HG03342 (cell line): Measurements from ENCODE around the gene MLXIPL.
"Not testable (repeated sequence)": the region's sequence is repeated elsewhere in the genome, so short reads cannot be mapped to it uniquely, and the experiment has no call there.

Experiments
- ATAC-seq: cut with Tn5 transposase; IDR thresholded peaks from one replicate; pipeline ENCODE4 v1.9.1; 2021; ENCODE audit warnings: mild to moderate bottlenecking, moderate library complexity; ENCODE audit not compliant: unreplicated experiment

Gene MLXIPL, protein sequence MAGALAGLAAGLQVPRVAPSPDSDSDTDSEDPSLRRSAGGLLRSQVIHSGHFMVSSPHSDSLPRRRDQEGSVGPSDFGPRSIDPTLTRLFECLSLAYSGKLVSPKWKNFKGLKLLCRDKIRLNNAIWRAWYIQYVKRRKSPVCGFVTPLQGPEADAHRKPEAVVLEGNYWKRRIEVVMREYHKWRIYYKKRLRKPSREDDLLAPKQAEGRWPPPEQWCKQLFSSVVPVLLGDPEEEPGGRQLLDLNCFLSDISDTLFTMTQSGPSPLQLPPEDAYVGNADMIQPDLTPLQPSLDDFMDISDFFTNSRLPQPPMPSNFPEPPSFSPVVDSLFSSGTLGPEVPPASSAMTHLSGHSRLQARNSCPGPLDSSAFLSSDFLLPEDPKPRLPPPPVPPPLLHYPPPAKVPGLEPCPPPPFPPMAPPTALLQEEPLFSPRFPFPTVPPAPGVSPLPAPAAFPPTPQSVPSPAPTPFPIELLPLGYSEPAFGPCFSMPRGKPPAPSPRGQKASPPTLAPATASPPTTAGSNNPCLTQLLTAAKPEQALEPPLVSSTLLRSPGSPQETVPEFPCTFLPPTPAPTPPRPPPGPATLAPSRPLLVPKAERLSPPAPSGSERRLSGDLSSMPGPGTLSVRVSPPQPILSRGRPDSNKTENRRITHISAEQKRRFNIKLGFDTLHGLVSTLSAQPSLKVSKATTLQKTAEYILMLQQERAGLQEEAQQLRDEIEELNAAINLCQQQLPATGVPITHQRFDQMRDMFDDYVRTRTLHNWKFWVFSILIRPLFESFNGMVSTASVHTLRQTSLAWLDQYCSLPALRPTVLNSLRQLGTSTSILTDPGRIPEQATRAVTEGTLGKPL

DNA sequence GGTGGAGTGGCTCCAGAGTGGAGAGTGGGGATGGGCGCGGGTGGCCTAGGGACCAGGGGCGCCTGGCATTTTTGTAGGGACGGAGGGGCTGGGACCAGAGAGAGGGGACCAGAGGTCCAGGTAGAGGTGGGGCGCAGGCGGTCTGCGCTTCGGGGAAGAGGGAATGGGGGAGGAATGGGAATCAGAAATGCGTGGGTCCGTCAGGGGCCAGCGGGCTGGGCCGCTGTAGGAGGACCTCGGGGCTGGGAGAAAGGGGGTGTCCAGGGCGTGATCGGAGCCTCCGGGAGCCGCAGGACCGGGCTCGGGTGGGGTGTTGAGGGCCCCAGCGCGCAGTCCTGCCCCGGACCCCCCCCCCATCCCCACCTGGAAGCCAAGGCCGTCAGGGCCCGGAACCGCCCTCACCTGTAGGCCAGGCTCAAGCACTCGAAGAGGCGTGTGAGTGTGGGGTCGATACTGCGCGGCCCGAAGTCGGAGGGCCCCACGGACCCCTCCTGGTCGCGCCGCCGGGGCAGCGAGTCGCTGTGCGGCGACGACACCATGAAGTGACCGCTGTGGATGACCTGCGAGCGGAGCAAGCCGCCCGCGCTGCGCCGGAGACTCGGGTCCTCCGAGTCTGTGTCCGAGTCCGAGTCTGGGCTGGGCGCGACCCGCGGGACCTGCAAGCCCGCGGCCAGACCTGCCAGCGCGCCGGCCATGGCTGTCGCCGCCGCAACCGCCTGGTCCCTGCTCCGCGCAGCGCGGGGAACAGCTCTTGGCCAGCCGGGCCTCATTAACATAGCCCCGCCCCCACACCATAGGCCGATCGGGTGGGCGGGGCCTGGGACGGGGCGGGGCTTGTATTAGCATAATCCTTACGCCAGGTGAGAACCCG is at the start of gene MLXIPL:
MLXIPL (minus strand) TSS at position 725 of the 871 bp plus-strand sequence; CDS start at position 695, 30 bp downstream.
- ATAC-seq: no peak

DNA sequence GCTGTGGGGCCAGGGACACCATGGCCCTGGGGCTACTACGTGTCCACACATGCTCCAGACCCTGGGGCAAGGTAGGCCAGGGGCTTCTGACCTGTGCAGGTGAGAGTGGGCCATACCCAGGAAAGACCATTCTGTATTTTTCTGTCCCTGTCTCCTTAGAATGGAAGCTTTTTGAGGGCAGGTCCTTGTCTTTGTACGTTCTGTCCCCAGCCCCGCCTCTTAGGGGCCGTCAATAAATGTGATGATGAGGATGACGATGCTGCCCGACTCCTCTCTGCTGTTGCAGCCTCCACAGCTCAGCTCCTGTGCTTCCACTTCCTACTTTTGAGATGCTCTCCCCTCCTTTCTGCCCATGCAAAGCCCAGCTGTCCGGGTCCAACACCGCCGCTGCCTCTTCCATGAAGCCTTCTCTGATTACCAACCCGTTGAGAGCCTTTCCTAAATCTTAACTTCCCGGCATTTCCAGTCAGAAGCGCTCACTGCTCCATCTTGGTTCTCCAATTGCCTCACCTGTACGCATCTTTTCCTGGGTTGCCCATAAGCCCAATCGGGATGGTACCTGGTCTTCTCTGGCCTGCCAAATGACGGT is 47.6 kb upstream of the MLXIPL start:
- no peak for ATAC-seq

DNA sequence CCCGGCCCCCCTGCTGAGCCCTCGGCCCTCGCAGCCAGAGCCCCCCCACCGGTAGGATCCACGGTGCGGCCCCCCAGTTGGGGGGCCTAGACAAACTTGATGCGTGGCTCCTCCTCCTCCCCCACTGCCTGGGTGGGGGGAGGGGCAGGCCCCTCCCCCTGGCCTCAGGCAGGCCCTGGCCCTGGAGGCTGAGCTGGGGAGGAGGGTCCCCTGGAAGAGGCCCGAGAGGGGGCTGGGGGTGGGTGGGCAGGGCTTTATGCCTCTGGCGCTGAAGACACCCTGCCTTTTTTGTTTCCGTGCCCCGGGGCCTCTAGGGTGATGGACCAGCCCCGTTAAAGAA is 47.0 kb upstream of the MLXIPL start:
- ATAC-seq: no peak

DNA sequence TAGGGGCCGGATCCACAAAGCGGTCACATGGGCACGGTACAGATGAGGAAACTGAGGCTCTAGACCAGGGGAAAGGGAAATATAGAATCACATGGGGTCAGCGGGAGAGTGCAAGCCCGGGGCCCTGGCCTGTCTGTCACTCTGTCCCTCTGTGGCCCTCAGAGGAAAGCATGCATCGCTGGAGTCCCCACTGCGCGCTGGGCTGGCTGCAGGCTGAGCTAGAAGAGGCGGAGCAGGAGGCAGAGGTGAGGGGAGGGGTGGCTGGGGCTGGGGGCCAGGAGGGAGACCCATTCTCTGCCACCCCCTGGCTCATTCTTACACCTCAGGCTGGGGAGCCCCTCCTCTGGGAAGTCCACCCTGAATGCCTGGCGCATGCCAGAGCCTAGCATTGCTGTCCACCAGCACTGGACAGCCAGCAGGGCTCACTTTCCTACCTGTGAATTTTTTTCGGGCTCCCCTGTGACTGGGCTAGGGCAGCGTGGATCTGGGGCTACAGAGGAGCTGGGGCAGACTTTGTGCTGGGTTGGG is 45.6 kb upstream of the MLXIPL start:
- ATAC-seq: no peak

DNA sequence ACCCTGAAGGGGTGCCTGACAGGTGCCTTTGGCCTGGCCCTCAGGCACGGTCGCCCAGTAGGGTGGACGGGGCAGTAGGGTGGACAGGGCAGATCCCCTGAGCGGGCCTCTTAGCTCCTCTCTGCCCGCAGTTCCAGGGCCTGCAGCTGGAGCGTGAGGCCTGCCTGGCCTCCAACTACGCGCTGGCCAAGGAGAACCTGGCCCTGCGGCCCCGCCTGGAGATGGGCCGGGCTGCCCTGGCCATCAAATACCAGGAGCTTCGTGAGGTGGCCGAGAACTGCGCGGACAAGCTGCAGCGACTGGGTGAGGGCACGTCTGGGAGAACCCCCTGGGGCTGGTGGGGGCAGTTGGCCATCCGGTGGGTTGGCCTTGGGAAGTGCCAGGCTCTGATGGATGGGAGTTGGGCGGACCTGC is 45.0 kb upstream of the MLXIPL start:
- ATAC-seq: no peak

DNA sequence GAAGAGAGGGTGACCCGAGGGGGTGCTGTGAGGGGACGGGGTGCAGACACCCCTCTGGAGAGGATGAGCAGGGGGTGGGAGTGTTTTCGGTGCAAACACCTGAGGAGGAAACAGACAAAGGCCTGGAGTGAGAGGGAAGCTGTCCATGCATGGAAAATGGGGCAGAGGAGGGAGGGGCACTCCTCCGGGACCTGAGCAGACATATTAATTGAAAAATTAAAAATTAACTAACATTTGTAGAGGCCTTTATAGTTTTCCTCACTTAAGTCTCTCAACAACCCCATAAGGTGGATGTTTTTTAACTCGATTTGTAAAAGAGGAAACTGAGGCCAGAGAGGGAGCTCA is 44.5 kb upstream of the MLXIPL start:
- no peak for ATAC-seq

DNA sequence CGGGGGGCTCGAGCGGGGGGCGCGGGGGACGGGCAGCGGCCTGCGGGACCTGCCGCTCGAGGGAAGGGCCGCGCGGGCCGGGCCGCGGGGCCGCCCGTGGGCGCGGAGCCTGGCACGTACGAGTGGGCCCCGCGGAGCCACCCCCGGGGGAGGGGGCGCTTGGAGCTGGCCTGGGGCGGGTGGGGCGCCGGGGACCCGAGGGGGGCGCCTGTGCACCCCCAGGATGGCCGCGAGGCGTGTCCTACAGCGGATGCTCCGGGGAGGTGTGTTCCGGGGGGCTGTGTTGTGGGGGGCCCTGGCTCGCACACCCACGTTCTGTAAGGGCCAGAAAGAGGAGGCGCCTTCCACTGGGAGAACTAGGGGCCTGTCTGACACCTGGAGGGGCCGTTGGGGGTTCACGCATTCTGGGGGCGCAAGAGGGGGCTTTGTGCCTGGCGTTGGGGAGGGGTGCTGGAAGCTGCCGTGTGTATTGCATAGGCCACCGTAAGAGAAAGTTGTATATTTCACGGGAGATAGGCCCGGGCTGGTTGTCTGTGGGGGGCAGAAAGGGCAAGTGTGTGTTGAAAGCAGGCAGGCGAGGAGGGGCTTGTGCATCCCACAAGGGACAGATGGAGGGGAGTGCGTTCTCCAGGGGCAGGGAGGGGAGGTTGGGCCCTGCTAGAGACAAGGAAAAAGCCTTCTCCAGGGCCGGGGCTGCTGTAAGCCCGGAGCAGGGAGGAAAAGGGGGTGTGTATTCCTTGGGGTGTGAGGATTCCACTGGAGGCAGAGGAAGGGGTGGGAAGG is 44.0 kb upstream of the MLXIPL start:
- ATAC-seq: no peak

DNA sequence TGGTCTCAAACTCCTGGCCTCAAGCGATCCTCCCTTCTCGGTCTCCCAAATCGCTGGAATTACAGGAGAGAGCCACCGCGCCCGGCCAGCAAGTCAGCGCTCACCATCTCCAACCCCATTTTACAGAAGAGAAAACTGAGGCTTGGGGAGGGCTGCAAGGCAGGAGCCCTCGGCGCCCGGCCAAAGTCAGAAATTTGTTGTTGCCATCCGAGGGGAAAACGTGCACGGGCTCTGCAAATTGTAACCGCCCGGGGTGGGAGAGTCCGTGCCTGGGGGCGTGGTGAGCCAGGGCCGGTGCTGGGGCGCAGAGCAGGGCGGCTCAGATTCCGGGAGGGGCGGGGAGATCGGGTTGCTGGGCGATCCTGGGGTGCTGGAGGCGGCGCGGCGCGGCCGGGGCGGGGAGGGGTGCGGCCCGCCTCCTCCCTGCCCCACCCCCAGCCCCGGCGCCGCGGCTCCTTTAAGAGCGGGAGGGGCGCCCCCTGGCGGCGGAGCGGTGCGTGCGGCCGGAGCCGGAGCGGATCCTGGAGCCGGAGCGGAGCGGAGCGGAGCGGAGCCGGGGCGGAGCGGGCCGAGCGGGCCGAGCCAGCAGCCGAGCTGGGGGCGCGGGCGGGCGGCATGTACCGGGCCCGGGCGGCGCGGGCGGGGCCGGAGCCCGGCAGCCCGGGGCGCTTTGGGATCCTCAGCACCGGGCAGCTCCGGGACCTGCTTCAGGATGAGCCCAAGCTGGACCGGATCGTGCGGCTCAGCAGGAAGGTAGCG is 43.2 kb upstream of the MLXIPL start, which contains the start of gene VPS37D:
VPS37D (plus strand) TSS at position 488 of the 759 bp plus-strand sequence; CDS start at position 616, 128 bp downstream.
- peak; percentile 94 for ATAC-seq

DNA sequence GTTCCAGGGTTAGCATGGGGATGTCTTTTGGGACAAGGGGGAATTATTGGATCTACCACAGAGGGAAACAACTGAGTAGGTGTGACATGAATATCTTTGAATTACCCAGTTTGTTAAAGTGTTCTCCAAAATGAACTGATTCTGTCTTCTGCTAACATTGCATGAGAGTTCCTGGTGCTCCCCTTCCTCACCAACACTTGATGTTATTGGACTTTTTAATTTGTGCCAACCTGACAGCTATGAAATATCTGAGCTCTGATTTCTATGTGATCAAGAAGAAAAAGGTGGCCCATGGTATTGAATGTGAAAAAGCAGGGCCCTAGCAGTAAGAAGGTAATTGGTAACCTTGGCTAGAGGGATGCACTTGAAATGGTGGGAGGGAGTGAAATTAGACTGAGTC is 38.7 kb upstream of the MLXIPL start:
- no peak for ATAC-seq

DNA sequence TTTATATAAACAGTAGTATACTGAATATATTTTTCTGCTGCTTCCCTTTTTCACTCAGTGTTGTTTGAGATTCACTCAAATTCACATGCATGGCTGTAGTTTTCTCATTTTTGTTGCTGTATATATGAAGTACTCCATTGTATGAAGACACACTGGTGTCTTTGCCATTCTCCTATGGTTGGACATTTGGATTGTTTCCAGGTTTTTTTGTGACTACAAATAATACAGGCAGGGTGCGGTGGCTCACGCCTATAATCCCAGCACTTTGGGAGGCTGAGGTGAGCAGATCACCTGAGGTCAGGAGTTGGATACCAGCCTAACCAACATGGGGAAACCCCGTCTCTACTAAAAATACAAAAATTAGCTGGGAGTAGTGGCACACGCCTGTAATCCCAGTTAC is 36.3 kb upstream of the MLXIPL start:
- ATAC-seq: not testable (repeated sequence)

DNA sequence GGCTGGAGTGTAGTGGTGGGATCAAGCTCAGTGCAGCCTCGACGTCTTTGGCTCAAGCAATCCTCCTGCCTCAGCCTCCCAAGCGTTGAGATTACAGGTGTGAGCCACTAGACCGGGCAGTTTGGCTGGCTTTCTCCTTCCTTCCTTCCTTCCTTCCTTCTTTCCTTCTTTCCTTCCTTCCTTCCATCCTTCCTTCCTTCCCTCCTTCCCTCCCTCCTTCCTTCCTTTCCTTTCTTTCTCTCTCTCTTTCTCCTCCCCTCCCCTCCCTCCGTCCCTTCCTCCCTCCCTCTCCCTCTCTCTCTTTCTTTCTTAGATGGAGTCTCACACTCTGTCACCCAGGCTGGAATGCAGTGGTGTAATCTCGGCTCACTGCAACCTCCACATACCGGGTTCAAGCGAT is 35.7 kb upstream of the MLXIPL start:
- no peak for ATAC-seq

DNA sequence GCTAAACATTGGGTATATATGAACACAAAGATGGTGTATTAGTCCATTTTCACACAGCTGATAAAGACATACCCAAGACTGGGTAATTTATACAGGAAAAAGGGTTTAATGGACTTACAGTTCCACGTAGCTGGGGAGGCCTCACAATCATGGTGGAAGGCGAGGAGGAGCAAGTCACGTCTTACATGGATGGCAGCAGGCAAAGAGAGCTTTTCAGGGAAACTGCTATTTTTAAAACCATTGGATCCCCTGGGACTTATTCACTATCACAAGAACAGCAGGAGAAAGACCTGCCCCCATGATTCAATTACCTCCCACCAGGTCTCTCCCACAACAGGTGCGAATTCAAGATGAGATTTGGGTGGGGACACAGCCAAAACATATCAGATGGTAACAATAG is 31.0 kb upstream of the MLXIPL start:
- ATAC-seq: not testable (repeated sequence)

DNA sequence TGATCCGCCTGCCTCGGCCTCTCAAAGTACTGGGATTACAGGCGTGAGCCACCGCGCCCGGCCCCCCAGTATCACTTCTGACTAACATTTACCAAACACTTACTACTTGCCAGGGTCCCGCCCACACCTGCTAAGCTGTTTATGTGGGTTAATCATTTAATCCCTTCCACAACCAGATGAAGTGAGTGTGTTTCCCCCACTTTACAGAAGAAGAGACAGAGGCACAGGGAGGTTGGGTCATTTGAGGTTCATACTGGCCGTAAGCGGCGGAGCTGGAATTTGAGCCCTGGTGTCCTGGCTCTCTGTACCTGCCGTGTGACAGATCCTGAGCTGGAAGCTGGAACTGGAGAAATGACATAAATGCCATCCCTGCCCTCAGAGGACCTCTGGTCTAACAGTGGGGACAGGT is 28.2 kb upstream of the MLXIPL start:
- ATAC-seq: no peak

DNA sequence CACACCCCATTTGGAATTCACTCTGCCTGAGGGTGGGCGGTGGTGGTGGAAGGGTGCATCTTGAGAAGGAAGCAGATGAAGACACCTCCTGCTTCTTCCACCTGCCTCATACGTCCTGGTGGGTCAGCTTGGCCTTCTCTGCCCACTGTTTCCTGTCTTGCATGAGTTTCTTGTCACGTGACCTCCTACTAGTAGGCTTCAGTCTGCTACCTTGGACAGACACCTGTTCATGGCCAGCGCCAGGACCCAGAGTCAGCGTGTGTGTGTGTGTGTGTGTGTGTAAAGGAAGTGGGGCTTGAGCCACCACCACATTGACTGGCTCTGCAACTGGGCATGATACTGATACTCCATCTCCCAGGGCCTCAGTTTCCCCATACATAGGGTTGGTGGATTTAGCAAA is 26.2 kb upstream of the MLXIPL start:
- no peak for ATAC-seq

DNA sequence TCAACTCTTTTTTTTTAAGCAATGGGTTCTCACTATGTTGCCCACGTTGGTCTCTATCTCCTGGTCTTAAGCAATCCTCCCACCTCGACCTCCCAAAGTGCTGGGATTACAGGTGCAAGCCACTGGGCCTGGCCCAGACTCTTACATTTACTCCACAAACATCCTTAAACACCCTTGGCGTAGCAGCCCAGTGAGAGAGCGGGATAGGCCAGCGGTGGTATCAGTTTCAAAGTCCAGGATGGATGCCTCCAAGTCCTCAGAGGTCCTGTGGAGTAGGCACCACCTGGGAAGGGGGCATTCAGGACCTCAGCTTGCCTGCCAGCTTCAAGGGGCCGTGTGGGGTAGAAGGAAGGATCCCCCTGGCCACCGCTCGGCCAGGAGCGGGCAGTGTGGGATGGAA is 25.3 kb upstream of the MLXIPL start:
- ATAC-seq: no peak

DNA sequence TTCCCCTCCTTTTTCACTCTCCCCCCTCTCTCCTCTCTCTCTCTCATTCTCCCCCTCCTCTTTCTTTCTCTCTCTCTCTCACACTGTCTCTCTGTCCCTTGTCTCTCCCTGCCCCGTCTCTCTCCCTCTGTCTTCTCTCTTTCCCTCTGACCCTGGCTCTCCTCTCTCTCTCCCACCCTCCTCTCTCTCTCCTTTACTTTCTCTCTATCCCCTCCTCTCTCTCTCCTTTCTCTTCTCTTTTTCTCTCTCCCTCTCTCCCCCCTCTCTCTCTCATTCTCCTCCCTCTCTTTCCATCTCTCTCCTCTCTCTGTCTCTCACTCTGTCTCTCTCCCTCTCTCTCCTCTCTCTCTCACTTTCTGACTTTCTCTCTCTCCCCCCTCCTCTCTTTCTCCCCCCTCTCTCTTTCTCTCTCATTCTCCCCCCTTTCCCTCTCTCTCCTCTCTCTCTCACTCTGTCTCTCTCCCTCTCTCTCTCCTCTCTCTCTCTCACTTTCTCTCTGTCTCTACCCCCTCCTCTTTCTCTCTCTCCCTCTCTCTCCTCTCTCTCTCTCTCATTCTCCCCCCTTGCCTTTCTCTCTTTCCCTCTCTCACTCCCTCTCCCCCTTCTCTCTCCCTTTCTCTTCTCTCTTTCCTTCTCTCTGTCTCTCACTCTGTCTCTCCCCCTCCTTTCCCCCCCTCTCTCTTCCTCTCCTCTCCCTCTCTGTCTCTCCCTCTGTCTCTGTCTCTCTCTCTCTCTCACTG is 24.4 kb upstream of the MLXIPL start:
- no peak for ATAC-seq

DNA sequence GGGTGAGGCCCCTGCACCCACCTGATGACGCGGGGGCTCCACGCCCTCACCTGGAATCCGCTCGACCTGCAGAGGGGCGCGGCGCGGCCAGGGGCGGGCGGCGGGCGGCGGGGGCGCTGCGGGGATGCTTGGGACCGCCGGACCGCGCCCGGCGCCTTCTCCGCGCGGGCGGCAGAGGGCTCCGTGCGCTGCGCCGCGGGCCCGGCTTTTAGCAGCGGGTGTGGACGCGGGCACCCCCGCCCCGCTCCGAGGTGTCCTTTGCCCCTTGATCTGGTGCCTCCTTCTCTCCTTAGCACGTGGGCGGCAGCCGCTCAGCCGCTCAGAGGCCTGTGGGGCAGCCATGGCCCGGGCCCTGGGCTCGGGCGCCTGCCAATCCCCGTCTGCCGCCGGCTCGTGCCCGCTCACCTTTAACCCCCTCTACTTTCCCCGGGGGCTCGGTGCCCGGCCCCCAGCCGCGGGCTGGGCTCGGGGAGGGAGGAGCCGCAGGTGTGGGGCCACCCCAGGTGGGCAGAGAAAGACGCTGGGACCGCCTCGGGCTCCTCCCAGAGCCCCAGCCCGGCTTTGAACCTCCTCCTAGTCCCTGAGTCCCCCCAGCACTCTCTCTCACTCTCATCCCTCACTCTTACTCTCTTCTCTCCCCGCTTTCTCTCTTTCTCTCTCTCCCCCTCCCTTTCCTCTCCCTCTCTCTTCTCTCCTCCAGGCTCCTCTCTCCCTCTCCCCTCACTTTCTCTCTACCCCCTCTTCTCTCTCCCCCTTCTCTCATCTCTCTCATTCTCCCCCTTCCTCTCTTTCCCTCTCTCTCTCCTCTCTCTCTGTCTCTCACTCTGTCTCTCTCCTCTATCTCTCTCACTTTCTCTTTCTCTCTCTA is 23.6 kb upstream of the MLXIPL start:
- no peak for ATAC-seq
